ENCODE measurements around the gene KCNK18.

GRCh38 chr10:117212176-117212575 lies 14.9 kb downstream of the KCNK18 start:
- TF ChIP-seq CTCF (conservative IDR thresholded peaks at IDR 0.05), result no peak
- TF ChIP-seq EZH2 (IDR thresholded peaks at IDR 0.05; ENCODE audit: low read depth), result no peak
